ENCODE results near the gene ZNF575.

ZNF575 gene

DNA sequence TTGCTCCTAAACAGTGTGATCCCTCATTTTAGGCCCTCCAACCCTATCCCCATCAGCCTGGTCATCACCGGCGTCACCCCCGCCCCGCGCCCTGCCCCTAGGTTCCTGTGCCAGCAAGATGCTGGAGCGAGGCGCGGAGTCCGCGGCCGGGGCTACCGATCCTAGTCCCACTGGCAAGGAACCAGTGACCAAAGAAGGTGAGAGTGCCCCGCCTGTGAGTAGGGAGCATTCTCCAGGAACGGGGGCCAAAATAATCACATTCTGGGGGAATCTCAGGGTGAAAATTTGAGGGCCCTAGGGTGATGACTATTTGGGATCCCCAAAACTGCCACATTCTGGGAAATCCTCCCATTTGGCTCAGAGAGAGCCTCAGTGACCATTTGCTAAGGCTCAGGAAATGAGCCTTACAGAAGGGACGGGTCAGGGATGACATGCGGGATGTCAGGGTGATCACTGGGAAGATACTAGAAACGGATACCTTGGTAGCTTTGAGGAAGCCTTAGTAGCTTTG, 1.4 kb downstream of the ZNF575 start:
- H3K27ac ChIP-seq (ENCODE audit: extremely low read depth, low read depth, low read length): no peak overlapping the region
- POLR2A ChIA-PET: interaction anchor here (0.5 to 2.2 kb wide), 9 partner anchors 10 to 673 kb away, joined by 3 to 25 read pairs (median 6); partner anchors contain the start of genes IRGQ, PHLDB3 and ZNF576
- CTCF ChIA-PET: interaction anchor here (0.5 to 13.6 kb wide), 9 partner anchors 12 to 108 kb away, joined by 3 to 138 read pairs (median 20); partner anchors contain the start of genes IRGQ and ZNF576

DNA sequence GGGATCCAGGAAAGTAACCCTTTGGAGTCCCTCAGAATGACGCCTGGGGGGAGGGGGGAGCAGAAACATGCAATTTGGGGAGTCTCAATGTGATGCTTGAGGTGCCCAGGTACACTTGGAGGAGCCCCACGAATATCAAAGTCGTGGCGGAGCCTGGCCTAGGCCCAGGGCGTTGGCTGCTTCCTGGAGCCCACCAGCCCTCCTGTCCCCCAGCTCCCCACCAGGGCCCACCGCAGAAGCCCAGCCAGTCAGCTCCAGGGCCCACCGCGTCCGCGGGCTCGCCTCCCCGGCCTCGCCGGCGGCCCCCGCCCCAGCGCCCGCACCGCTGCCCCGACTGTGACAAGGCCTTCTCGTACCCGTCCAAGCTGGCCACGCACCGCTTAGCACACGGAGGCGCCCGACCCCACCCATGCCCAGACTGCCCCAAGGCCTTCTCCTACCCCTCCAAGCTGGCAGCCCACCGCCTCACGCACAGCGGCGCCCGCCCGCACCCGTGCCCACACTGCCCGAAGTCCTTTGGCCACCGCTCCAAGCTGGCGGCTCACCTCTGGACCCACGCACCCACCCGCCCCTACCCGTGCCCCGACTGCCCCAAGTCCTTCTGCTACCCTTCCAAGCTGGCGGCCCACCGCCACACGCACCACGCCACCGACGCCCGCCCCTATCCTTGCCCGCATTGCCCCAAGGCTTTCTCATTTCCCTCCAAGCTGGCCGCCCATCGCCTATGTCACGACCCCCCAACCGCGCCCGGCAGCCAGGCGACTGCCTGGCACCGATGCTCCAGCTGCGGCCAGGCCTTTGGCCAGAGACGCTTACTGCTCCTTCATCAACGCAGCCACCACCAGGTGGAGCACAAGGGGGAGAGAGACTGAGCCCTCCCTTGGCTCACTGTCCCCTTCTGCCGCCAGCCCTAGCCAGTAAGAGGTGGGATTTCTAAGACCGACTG, 2.1 kb downstream of the ZNF575 start:
- peaks cover 42% of the 10 kb centered on the region in 2 experiments for H3K36me3 ChIP-seq (ENCODE audit: control insufficient read depth in 2 of 2, insufficient read depth in 1 of 2, low read length in 2 of 2)
- ChIA-PET CTCF (interaction anchor here (0.5 to 13.6 kb wide), 13 partner anchors 10 to 275 kb away, joined by 3 to 138 read pairs (median 7); partner anchors contain the start of genes IRGQ, XRCC1 and ZNF576), POLR2A (interaction anchor here (0.9 to 2.2 kb wide), 5 partner anchors 20 to 133 kb away, joined by 3 to 8 read pairs (median 3); partner anchors contain the start of gene PHLDB3)
- no peak overlapping the region for H3K4me3 ChIP-seq (ENCODE audit: low read depth, low read length)
- H3K4me1 ChIP-seq (ENCODE audit: control insufficient read depth, insufficient read depth, low read length): peaks cover 21% of the 10 kb centered on the region
- no peaks in the 10 kb centered on the region for H3K9me3 ChIP-seq (ENCODE audit: control insufficient read depth, insufficient read depth, low read depth, low read length)
- peak overlapping the region; percentile 35; the same call in 1 of the 2 replicates for H3K27ac ChIP-seq (ENCODE audit: extremely low read depth, low read depth, low read length)
- TF ChIP-seq OVOL3 (tag by site-specific recombination; IDR thresholded peaks at IDR 0.05) (no peak), SP3 (tag by site-specific recombination; IDR thresholded peaks at IDR 0.05) (no peak), PRDM1 (tag by site-specific recombination; IDR thresholded peaks at IDR 0.05) (no peak), SP2 (tag by site-specific recombination; IDR thresholded peaks at IDR 0.05) (peak; percentile 38; the same call in 1 of the 2 replicates), YY2 (tag by site-specific recombination; IDR thresholded peaks at IDR 0.05) (no peak), SCRT2 (tag by site-specific recombination; IDR thresholded peaks at IDR 0.05) (no peak), ZNF19 (tag by site-specific recombination; IDR thresholded peaks at IDR 0.05; ENCODE audit: low read depth) (no peak), KLF7 (tag by site-specific recombination; IDR thresholded peaks at IDR 0.05; ENCODE audit: borderline replicate concordance) (no peak), ZNF266 (tag by site-specific recombination; IDR thresholded peaks at IDR 0.05; ENCODE audit: low read depth) (no peak), ZXDB (tag by site-specific recombination; IDR thresholded peaks at IDR 0.05) (no peak), REPIN1 (tag by site-specific recombination; IDR thresholded peaks at IDR 0.05; ENCODE audit: low read depth) (no peak), ZNF530 (tag by site-specific recombination; IDR thresholded peaks at IDR 0.05; ENCODE audit: low read depth) (no peak), ZNF768 (tag by site-specific recombination; IDR thresholded peaks at IDR 0.05) (no peak), ZNF623 (tag by site-specific recombination; IDR thresholded peaks at IDR 0.05) (no peak)
- TF ChIP-seq, protein P1, sequence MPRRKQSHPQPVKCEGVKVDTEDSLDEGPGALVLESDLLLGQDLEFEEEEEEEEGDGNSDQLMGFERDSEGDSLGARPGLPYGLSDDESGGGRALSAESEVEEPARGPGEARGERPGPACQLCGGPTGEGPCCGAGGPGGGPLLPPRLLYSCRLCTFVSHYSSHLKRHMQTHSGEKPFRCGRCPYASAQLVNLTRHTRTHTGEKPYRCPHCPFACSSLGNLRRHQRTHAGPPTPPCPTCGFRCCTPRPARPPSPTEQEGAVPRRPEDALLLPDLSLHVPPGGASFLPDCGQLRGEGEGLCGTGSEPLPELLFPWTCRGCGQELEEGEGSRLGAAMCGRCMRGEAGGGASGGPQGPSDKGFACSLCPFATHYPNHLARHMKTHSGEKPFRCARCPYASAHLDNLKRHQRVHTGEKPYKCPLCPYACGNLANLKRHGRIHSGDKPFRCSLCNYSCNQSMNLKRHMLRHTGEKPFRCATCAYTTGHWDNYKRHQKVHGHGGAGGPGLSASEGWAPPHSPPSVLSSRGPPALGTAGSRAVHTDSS (tag by site-specific recombination; IDR thresholded peaks at IDR 0.05): no peak
- TF ChIP-seq, protein P2, sequence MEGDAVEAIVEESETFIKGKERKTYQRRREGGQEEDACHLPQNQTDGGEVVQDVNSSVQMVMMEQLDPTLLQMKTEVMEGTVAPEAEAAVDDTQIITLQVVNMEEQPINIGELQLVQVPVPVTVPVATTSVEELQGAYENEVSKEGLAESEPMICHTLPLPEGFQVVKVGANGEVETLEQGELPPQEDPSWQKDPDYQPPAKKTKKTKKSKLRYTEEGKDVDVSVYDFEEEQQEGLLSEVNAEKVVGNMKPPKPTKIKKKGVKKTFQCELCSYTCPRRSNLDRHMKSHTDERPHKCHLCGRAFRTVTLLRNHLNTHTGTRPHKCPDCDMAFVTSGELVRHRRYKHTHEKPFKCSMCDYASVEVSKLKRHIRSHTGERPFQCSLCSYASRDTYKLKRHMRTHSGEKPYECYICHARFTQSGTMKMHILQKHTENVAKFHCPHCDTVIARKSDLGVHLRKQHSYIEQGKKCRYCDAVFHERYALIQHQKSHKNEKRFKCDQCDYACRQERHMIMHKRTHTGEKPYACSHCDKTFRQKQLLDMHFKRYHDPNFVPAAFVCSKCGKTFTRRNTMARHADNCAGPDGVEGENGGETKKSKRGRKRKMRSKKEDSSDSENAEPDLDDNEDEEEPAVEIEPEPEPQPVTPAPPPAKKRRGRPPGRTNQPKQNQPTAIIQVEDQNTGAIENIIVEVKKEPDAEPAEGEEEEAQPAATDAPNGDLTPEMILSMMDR (tag by site-specific recombination; IDR thresholded peaks at IDR 0.05): peak; percentile 71
- TF ChIP-seq, protein P3, sequence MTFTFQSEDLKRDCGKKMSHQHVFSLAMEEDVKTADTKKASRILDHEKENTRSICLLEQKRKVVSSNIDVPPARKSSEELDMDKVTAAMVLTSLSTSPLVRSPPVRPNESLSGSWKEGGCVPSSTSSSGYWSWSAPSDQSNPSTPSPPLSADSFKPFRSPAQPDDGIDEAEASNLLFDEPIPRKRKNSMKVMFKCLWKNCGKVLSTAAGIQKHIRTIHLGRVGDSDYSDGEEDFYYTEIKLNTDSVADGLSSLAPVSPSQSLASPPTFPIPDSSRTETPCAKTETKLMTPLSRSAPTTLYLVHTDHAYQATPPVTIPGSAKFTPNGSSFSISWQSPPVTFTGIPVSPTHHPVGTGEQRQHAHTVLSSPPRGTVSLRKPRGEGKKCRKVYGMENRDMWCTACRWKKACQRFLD (tag by site-specific recombination; IDR thresholded peaks at IDR 0.05): no peak
- TF ChIP-seq, protein P4, sequence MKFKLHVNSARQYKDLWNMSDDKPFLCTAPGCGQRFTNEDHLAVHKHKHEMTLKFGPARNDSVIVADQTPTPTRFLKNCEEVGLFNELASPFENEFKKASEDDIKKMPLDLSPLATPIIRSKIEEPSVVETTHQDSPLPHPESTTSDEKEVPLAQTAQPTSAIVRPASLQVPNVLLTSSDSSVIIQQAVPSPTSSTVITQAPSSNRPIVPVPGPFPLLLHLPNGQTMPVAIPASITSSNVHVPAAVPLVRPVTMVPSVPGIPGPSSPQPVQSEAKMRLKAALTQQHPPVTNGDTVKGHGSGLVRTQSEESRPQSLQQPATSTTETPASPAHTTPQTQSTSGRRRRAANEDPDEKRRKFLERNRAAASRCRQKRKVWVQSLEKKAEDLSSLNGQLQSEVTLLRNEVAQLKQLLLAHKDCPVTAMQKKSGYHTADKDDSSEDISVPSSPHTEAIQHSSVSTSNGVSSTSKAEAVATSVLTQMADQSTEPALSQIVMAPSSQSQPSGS (tag by site-specific recombination; IDR thresholded peaks at IDR 0.05; ENCODE audit: low read depth): no peak

More for the DNA sequence above, 1.4 kb downstream of the ZNF575 start:
- Histone ChIP-seq H3K4me3 (ENCODE audit: low read depth, low read length) (no peak overlapping the region), H3K9me3 (ENCODE audit: control insufficient read depth, insufficient read depth, low read depth, low read length) (no peaks in the 10 kb centered on the region), H3K4me1 (ENCODE audit: control insufficient read depth, insufficient read depth, low read length) (peaks cover 21% of the 10 kb centered on the region), H3K36me3 (ENCODE audit: control insufficient read depth in 2 of 2, insufficient read depth in 1 of 2, low read length in 2 of 2) (peaks cover 35 to 36% of the 10 kb centered on the region in 2 experiments)
- TF ChIP-seq IKZF3 (tag by site-specific recombination; IDR thresholded peaks at IDR 0.05) (peak; percentile 58), ZFP69B (tag by site-specific recombination; IDR thresholded peaks at IDR 0.05) (0 out of 2 replicates have a peak, but pooled peaks have one; percentile 5), SALL2 (tag by site-specific recombination; IDR thresholded peaks at IDR 0.05; ENCODE audit: borderline replicate concordance) (no peak), ZNF239 (tag by site-specific recombination; IDR thresholded peaks at IDR 0.05) (no peak), BCL11A (tag by site-specific recombination; IDR thresholded peaks at IDR 0.05; ENCODE audit: low read depth) (0 out of 2 replicates have a peak, but pooled peaks have one; percentile 26), HOXA7 (CRISPR knock-in tag; IDR thresholded peaks at IDR 0.05; ENCODE audit: borderline replicate concordance) (no peak), ZNF600 (tag by site-specific recombination; IDR thresholded peaks at IDR 0.05) (peak; percentile 98), ZBTB48 (tag by site-specific recombination; IDR thresholded peaks at IDR 0.05) (0 out of 2 replicates have a peak, but pooled peaks have one; percentile 48)
- TF ChIP-seq, protein P5, sequence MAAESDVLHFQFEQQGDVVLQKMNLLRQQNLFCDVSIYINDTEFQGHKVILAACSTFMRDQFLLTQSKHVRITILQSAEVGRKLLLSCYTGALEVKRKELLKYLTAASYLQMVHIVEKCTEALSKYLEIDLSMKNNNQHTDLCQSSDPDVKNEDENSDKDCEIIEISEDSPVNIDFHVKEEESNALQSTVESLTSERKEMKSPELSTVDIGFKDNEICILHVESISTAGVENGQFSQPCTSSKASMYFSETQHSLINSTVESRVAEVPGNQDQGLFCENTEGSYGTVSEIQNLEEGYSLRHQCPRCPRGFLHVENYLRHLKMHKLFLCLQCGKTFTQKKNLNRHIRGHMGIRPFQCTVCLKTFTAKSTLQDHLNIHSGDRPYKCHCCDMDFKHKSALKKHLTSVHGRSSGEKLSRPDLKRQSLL (tag by site-specific recombination; IDR thresholded peaks at IDR 0.05): peak; percentile 56; the same call in 1 of the 2 replicates
- TF ChIP-seq, protein P6, sequence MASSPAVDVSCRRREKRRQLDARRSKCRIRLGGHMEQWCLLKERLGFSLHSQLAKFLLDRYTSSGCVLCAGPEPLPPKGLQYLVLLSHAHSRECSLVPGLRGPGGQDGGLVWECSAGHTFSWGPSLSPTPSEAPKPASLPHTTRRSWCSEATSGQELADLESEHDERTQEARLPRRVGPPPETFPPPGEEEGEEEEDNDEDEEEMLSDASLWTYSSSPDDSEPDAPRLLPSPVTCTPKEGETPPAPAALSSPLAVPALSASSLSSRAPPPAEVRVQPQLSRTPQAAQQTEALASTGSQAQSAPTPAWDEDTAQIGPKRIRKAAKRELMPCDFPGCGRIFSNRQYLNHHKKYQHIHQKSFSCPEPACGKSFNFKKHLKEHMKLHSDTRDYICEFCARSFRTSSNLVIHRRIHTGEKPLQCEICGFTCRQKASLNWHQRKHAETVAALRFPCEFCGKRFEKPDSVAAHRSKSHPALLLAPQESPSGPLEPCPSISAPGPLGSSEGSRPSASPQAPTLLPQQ (tag by site-specific recombination; IDR thresholded peaks at IDR 0.05): 0 out of 2 replicates have a peak, but pooled peaks have one; percentile 6

Data from HEK293 (cell line).